ENCODE results near the gene RAET1G. TPM values are rescaled to one million over a fixed set of nuclear protein-coding genes. Genes with fewer than 3 reads are reported as not detected.

The RAET1G gene
- total and polyA plus RNA-seq, 2 experiments from 2014 or later, result 8.9 to 15.8 TPM

DNA sequence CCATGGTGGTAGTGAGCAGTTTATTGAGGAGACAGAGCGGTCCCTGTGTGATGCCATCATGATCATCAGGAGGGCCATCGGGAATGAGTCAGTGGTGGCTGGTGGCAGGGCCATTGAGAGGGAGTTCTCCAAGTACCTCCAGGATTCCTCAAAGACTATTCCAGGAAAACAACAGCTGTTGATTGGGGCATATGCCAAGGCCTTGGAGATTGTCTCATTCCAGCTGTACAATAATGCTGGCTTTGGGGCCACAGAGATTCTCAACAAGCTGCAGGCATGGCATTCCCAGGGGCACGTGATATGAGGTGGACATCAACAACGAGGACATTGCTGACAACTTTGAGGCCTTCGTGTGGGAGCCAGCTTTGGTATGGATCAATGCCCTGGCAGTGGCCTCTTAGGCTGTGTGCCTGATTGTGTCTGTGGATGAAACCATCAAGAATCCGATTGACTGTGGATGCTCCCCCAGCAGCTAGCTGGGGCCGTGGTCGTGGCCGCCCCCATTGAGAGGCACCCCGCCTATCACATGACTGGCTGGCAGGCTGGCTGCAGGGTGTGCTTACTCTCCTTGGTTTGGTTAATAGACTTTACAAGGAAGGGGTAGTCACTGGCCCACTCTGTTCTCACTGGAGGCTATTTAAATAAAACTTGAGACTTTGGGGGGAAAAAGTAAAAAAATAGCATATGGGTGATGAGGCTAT lies 41.7 kb downstream of the RAET1G start:
- no peak overlapping the region for H3K4me3 ChIP-seq
- H3K36me3 ChIP-seq (ENCODE audit: low read depth), result no peaks in the 10 kb centered on the region
- H3F3A ChIP-seq (ENCODE audit: insufficient read depth), result peaks cover 16% of the 10 kb centered on the region
- no peak overlapping the region for H3K9ac ChIP-seq
- no peaks in the 10 kb centered on the region for H3K79me2 ChIP-seq (ENCODE audit: insufficient read depth)
- H2AFZ ChIP-seq, result no peak overlapping the region
- H3K4me1 ChIP-seq (ENCODE audit: insufficient read depth), result peaks cover 20% of the 10 kb centered on the region
- TF ChIP-seq EZH2 (IDR thresholded peaks at IDR 0.05; ENCODE audit: insufficient read depth, poor library complexity, severe bottlenecking) (no peak), EZH2phosphoT487 (IDR thresholded peaks at IDR 0.05; ENCODE audit: insufficient read depth, low read depth) (no peak)
- H3K27ac ChIP-seq, result no peak overlapping the region
- no peaks in the 10 kb centered on the region for H3K9me3 ChIP-seq (ENCODE audit: low read depth)
- WGBS, 2 experiments (ENCODE audit: low coverage in 1 of 2, low lambda C conversion rate in 2 of 2, missing lambda C conversion rate in 2 of 2), result 60 to 62% methylated on average over 10 of the region's 10 CpGs
- no peak overlapping the region for H3K4me2 ChIP-seq (ENCODE audit: unreplicated experiment)
- H3K27me3 ChIP-seq (replicated peaks; ENCODE audit: insufficient read depth), result no peaks in the 10 kb centered on the region
- no peaks in the 10 kb centered on the region for H3K9me2 ChIP-seq (ENCODE audit: insufficient read depth)
- in situ Hi-C loops (cut with MboI), result no loop called here
- no peak for DNase-seq
- no peaks in the 10 kb centered on the region for H4K20me1 ChIP-seq (ENCODE audit: insufficient read depth)

DNA sequence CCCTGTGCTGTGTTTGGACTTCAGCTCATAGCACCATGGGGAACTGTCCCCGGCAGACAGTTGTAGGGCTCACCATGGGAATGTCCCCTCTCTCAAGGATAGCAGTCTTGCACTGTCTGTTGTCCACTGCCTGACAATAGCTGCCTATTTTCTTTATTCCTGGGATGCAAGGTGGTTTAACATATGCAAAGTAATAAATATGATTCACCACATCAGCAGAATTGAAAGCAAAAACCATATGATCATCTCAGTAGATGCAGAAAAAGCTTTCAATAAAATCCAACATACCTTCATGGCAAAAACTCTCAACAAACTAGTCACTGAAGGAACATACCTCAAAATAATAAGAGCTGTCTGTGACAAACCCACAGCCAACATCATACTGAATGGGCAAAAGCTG lies 45.3 kb downstream of the RAET1G start:
- Histone ChIP-seq H3K9me2 (ENCODE audit: insufficient read depth) (no peaks in the 10 kb centered on the region), H3K9me3 (ENCODE audit: low read depth) (no peaks in the 10 kb centered on the region), H3K27ac (no peak overlapping the region), H3K4me3 (no peak overlapping the region), H2AFZ (no peak overlapping the region), H3K36me3 (ENCODE audit: low read depth) (no peaks in the 10 kb centered on the region), H3F3A (ENCODE audit: insufficient read depth) (peaks cover 19% of the 10 kb centered on the region), H3K27me3 (replicated peaks; ENCODE audit: insufficient read depth) (no peaks in the 10 kb centered on the region), H3K9ac (no peak overlapping the region), H3K4me2 (ENCODE audit: unreplicated experiment) (no peak overlapping the region), H3K4me1 (ENCODE audit: insufficient read depth) (peaks cover 11% of the 10 kb centered on the region), H4K20me1 (ENCODE audit: insufficient read depth) (no peaks in the 10 kb centered on the region), H3K79me2 (ENCODE audit: insufficient read depth) (no peaks in the 10 kb centered on the region)
- DNase-seq, result no peak
- TF ChIP-seq EZH2phosphoT487 (IDR thresholded peaks at IDR 0.05; ENCODE audit: insufficient read depth, low read depth) (no peak), EZH2 (IDR thresholded peaks at IDR 0.05; ENCODE audit: insufficient read depth, poor library complexity, severe bottlenecking) (no peak)
- in situ Hi-C loops (cut with MboI), result no loop called here
- WGBS, 2 experiments (ENCODE audit: low coverage in 1 of 2, low lambda C conversion rate in 2 of 2, missing lambda C conversion rate in 2 of 2), result 84 to 93% methylated on average over 1 of the region's 1 CpG

DNA sequence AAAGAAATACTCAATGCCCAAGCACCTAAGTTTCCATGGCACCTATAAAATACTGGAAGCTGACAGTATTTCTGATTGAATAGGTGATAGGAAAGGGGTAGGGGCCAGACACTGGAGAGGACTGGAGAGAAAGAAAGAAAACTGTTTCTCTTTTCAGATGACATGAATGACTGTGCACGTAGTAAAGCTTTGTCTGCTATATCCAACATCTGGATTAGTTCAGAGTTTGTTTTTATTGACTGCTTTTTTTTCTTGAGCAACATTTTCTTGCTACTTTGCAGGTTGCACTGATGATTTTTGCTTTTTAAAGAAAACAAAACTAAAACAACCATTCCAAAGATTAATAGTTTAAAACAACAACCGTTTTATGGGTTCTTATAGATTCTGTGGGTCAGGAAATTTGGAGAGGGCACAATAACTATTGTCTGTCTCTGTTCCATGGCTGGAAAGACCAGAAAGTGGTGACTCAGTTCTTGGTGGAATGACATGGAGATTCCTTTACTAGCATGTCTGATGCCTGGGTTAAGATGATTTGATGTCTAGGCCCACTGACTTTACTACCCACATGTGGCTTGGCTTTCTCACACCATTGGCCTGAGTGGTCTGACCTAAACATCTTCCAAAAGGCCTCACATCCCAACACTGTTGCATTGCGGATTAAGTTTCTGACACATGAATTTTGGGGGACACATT lies 46.5 kb downstream of the RAET1G start:
- peak overlapping the region; percentile 39 for H3K4me2 ChIP-seq (ENCODE audit: unreplicated experiment)
- in situ Hi-C loops (cut with MboI), result no loop called here
- peak overlapping the region; percentile 35; the same call in 1 of the 2 replicates for H3K9ac ChIP-seq
- H3K9me2 ChIP-seq (ENCODE audit: insufficient read depth), result no peaks in the 10 kb centered on the region
- WGBS, 2 experiments (ENCODE audit: low coverage in 1 of 2, low lambda C conversion rate in 2 of 2, missing lambda C conversion rate in 2 of 2), result 35 to 38% methylated on average over 3 of the region's 3 CpGs
- peak; percentile 71 for DNase-seq
- H3K36me3 ChIP-seq (ENCODE audit: low read depth), result no peaks in the 10 kb centered on the region
- H3F3A ChIP-seq (ENCODE audit: insufficient read depth), result peaks cover 19% of the 10 kb centered on the region
- H3K4me1 ChIP-seq (ENCODE audit: insufficient read depth), result peaks cover 11% of the 10 kb centered on the region
- no peak overlapping the region for H3K4me3 ChIP-seq
- no peaks in the 10 kb centered on the region for H4K20me1 ChIP-seq (ENCODE audit: insufficient read depth)
- H3K27me3 ChIP-seq (replicated peaks; ENCODE audit: insufficient read depth), result no peaks in the 10 kb centered on the region
- H2AFZ ChIP-seq, result peak overlapping the region; percentile 46; the same call in 1 of the 2 replicates
- no peak for TF ChIP-seq EZH2 (IDR thresholded peaks at IDR 0.05; ENCODE audit: insufficient read depth, poor library complexity, severe bottlenecking)
- no peak for TF ChIP-seq EZH2phosphoT487 (IDR thresholded peaks at IDR 0.05; ENCODE audit: insufficient read depth, low read depth)
- H3K9me3 ChIP-seq (ENCODE audit: low read depth), result no peaks in the 10 kb centered on the region
- H3K27ac ChIP-seq, result peak overlapping the region; percentile 66
- H3K79me2 ChIP-seq (ENCODE audit: insufficient read depth), result no peaks in the 10 kb centered on the region

DNA sequence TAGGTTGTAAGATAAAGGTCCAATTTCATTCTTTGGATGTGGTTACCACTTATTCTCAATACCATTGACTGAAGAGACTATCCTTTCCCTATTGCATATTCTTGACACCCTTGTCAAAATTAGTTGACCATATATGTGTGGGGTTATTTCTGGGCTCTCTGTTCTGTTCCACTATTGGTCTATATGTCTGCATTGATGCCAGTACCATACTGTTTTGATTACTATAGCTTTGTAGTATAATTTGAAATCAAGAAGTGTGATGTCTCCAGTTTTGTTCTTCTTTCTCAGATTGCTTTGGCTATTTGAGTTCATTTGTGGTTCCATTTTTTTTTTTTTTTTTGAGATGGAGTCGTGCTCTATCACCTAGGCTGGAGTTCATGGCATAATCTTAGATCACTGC lies 50.7 kb downstream of the RAET1G start:
- peaks cover 26% of the 10 kb centered on the region for H3K4me1 ChIP-seq (ENCODE audit: insufficient read depth)
- H3K27me3 ChIP-seq (replicated peaks; ENCODE audit: insufficient read depth), result no peaks in the 10 kb centered on the region
- in situ Hi-C loops (cut with MboI), result no loop called here
- no peak for DNase-seq
- H3K4me2 ChIP-seq (ENCODE audit: unreplicated experiment), result no peak overlapping the region
- H2AFZ ChIP-seq, result no peak overlapping the region
- H3K4me3 ChIP-seq, result no peak overlapping the region
- H3K9ac ChIP-seq, result no peak overlapping the region
- TF ChIP-seq EZH2phosphoT487 (IDR thresholded peaks at IDR 0.05; ENCODE audit: insufficient read depth, low read depth), result no peak
- no peak for TF ChIP-seq EZH2 (IDR thresholded peaks at IDR 0.05; ENCODE audit: insufficient read depth, poor library complexity, severe bottlenecking)
- H3K36me3 ChIP-seq (ENCODE audit: low read depth), result no peaks in the 10 kb centered on the region
- no peaks in the 10 kb centered on the region for H3K9me3 ChIP-seq (ENCODE audit: low read depth)
- H4K20me1 ChIP-seq (ENCODE audit: insufficient read depth), result no peaks in the 10 kb centered on the region
- H3K79me2 ChIP-seq (ENCODE audit: insufficient read depth), result no peaks in the 10 kb centered on the region
- H3K9me2 ChIP-seq (ENCODE audit: insufficient read depth), result no peaks in the 10 kb centered on the region
- H3K27ac ChIP-seq, result no peak overlapping the region
- H3F3A ChIP-seq (ENCODE audit: insufficient read depth), result peaks cover 30% of the 10 kb centered on the region
- 71 to 100% methylated on average over 1 of the region's 1 CpG for WGBS, 2 experiments (ENCODE audit: low coverage in 1 of 2, low lambda C conversion rate in 2 of 2, missing lambda C conversion rate in 2 of 2)
